BLaER1 (cell line): ENCODE data around the gene FGD5.

Experiments
- H3K27ac ChIP-seq: shearing (Covaris generic); formaldehyde crosslinking; 2 replicates; pipeline ENCODE4 v1.8.1; 2022
- H3K27me3 ChIP-seq: shearing (Covaris generic); formaldehyde crosslinking; 2 replicates; pipeline ENCODE4 v1.8.1; 2022
- H3K36me3 ChIP-seq: shearing (Covaris generic); formaldehyde crosslinking; 2 replicates; pipeline ENCODE4 v1.8.1; 2022
- H3K4me1 ChIP-seq: shearing (Covaris generic); formaldehyde crosslinking; 2 replicates; pipeline ENCODE4 v1.8.1; 2022
- H3K4me2 ChIP-seq: shearing (Covaris generic); formaldehyde crosslinking; 2 replicates; pipeline ENCODE4 v1.8.1; 2022
- H3K4me3 ChIP-seq: shearing (Covaris generic); formaldehyde crosslinking; 2 replicates; pipeline ENCODE4 v1.8.1; 2022
- H3K9ac ChIP-seq: shearing (Covaris generic); formaldehyde crosslinking; 2 replicates; pipeline ENCODE4 v1.8.1; 2022
- H3K9me3 ChIP-seq: shearing (Covaris generic); formaldehyde crosslinking; 2 replicates; pipeline ENCODE4 v1.8.1; 2022
- H4K20me1 ChIP-seq: shearing (Covaris generic); formaldehyde crosslinking; 2 replicates; pipeline ENCODE4 v1.8.1; 2022
- Cebpa-rat ChIP-seq: shearing (Covaris generic); IDR thresholded peaks from 2 replicates; pipeline ENCODE4 v1.8.1; 2022

FGD5 gene

GRCh38 chr3:14884665-14885064 lies 65.9 kb downstream of the FGD5 start:
- H3K4me2 ChIP-seq: peak overlapping the region; percentile 78
- TF ChIP-seq Cebpa-rat: no peak
- H3K4me3 ChIP-seq: no peak overlapping the region
- no peaks in the 10 kb centered on the region for H3K36me3 ChIP-seq
- no peaks in the 10 kb centered on the region for H4K20me1 ChIP-seq
- H3K9me3 ChIP-seq: no peaks in the 10 kb centered on the region
- H3K27ac ChIP-seq: 0 out of 2 replicates have a peak overlapping the region, but pooled peaks have one; percentile 32
- no peaks in the 10 kb centered on the region for H3K27me3 ChIP-seq
- H3K9ac ChIP-seq: no peak overlapping the region
- H3K4me1 ChIP-seq: peaks cover 79% of the 10 kb centered on the region

GRCh38 chr3:14885307-14885706 lies 66.5 kb downstream of the FGD5 start:
- no peak overlapping the region for H3K9ac ChIP-seq
- TF ChIP-seq Cebpa-rat: no peak

GRCh38 chr3:14886101-14886500 lies 67.3 kb downstream of the FGD5 start:
- H3K27ac ChIP-seq: no peak overlapping the region
- H3K9ac ChIP-seq: no peak overlapping the region
- no peaks in the 10 kb centered on the region for H3K27me3 ChIP-seq
- peak overlapping the region; percentile 78 for H3K4me2 ChIP-seq
- H4K20me1 ChIP-seq: no peaks in the 10 kb centered on the region
- no peaks in the 10 kb centered on the region for H3K9me3 ChIP-seq
- peaks cover 65% of the 10 kb centered on the region for H3K4me1 ChIP-seq
- TF ChIP-seq Cebpa-rat: no peak
- no peak overlapping the region for H3K4me3 ChIP-seq
- no peaks in the 10 kb centered on the region for H3K36me3 ChIP-seq

More at GRCh38 chr3:14885307-14885706, 66.5 kb downstream of the FGD5 start:
- Histone ChIP-seq H3K9me3 (no peaks in the 10 kb centered on the region), H3K36me3 (no peaks in the 10 kb centered on the region), H3K27ac (0 out of 2 replicates have a peak overlapping the region, but pooled peaks have one; percentile 32), H3K4me3 (no peak overlapping the region), H4K20me1 (no peaks in the 10 kb centered on the region), H3K4me2 (peak overlapping the region; percentile 78), H3K27me3 (no peaks in the 10 kb centered on the region), H3K4me1 (peaks cover 73% of the 10 kb centered on the region)

GRCh38 chr3:14889205-14889604 lies 70.4 kb downstream of the FGD5 start:
- no peak for TF ChIP-seq Cebpa-rat
- Histone ChIP-seq H3K4me2 (no peak overlapping the region), H4K20me1 (no peaks in the 10 kb centered on the region), H3K36me3 (no peaks in the 10 kb centered on the region), H3K4me1 (peaks cover 34% of the 10 kb centered on the region), H3K9ac (no peak overlapping the region), H3K27me3 (no peaks in the 10 kb centered on the region), H3K4me3 (no peak overlapping the region), H3K27ac (no peak overlapping the region), H3K9me3 (no peaks in the 10 kb centered on the region)

GRCh38 chr3:14889943-14890342 lies 71.2 kb downstream of the FGD5 start:
- Histone ChIP-seq H3K9me3 (no peaks in the 10 kb centered on the region), H3K27ac (no peak overlapping the region), H3K36me3 (no peaks in the 10 kb centered on the region), H3K27me3 (no peaks in the 10 kb centered on the region), H3K4me3 (no peak overlapping the region), H3K4me2 (no peak overlapping the region), H4K20me1 (no peaks in the 10 kb centered on the region), H3K4me1 (peaks cover 26% of the 10 kb centered on the region), H3K9ac (no peak overlapping the region)
- TF ChIP-seq Cebpa-rat: no peak

DNA sequence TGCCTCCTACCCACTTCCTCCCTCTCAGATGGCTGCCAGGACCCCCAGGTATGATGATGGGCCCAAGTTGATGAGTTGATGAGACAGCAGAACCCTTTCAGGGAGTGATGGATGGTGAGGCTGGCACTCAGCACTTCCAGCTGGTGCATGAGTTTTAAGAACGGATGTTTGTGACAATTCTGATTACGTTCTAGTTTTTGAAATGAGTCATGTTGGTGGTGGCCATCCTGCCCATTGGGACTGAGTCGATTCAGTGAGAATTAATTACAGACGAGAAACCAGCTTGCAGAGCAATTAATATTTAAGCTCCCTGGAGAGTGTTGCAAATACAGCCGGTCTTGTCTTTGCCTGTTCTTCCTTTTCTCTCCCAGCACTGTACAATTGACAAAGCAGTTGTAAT lies 71.7 kb downstream of the FGD5 start:
- Histone ChIP-seq H3K4me3 (no peak overlapping the region), H3K27ac (no peak overlapping the region), H3K9ac (no peak overlapping the region), H3K36me3 (no peaks in the 10 kb centered on the region), H4K20me1 (no peaks in the 10 kb centered on the region), H3K4me1 (peaks cover 21% of the 10 kb centered on the region), H3K27me3 (no peaks in the 10 kb centered on the region), H3K4me2 (no peak overlapping the region), H3K9me3 (no peaks in the 10 kb centered on the region)
- no peak for TF ChIP-seq Cebpa-rat

GRCh38 chr3:14891135-14892132 lies 72.7 kb downstream of the FGD5 start:
- Histone ChIP-seq H3K27me3 (no peaks in the 10 kb centered on the region), H3K36me3 (no peaks in the 10 kb centered on the region), H3K4me2 (no peak overlapping the region), H3K27ac (no peak overlapping the region), H3K9ac (no peak overlapping the region), H3K4me1 (peaks cover 11% of the 10 kb centered on the region), H3K9me3 (no peaks in the 10 kb centered on the region), H3K4me3 (no peak overlapping the region), H4K20me1 (no peaks in the 10 kb centered on the region)
- TF ChIP-seq Cebpa-rat: no peak

DNA sequence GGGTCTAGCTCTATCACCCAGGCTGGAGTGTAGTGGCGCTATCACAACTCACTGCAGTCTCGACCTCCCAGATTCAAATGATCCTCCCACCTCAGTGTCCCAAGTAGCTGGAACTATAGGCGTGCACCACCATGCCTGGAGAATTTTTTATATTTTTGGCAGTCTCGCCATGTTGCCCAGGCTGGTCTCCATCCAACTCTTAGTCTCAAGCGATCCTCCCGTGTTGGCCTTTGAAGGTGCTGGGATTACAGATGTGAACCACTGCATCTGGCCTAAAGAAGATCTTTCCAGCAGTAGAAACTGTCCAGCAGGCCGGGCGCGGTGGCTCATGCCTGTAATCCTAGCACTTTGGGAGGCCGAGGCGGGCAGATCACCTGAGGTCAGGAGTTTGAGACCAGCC lies 73.5 kb downstream of the FGD5 start:
- Histone ChIP-seq H3K9ac (no peak overlapping the region), H3K9me3 (no peaks in the 10 kb centered on the region), H3K4me1 (peaks cover 4% of the 10 kb centered on the region; the same call in 1 of the 2 replicates), H3K4me3 (no peak overlapping the region), H3K36me3 (no peaks in the 10 kb centered on the region), H4K20me1 (no peaks in the 10 kb centered on the region), H3K4me2 (no peak overlapping the region), H3K27ac (no peak overlapping the region), H3K27me3 (no peaks in the 10 kb centered on the region)
- TF ChIP-seq Cebpa-rat: no peak

- Histone ChIP-seq H3K27me3 (no peaks in the 10 kb centered on the region), H3K27ac (no peak overlapping the region), H3K4me1 (no peaks in the 10 kb centered on the region), H3K36me3 (no peaks in the 10 kb centered on the region), H3K9ac (no peak overlapping the region), H3K9me3 (no peaks in the 10 kb centered on the region), H4K20me1 (no peaks in the 10 kb centered on the region), H3K4me3 (no peak overlapping the region), H3K4me2 (no peak overlapping the region)
- TF ChIP-seq Cebpa-rat: no peak
Measured at GRCh38 chr3:14894085-14894484, 75.3 kb downstream of the FGD5 start.

DNA sequence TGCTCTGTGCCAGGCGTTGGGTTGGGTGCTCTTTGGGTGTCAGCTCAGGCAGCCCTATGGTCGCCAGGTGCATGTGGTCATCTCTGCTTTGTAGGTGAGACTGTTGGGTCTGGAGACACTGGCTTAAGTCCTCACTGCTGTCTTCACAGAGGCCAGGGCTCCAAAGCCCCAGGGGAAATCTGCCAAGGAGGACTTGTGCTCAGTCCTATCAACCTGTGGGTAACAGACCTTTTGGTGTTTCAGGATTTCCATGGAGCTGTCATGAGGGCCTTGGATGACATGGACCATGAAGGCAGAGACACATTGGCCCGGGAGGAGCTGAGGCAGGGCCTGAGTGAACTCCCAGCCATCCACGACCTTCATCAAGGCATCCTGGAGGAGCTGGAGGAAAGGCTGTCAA lies 78.5 kb downstream of the FGD5 start:
- no peaks in the 10 kb centered on the region for H4K20me1 ChIP-seq
- H3K4me1 ChIP-seq: no peaks in the 10 kb centered on the region
- H3K4me3 ChIP-seq: no peak overlapping the region
- H3K9me3 ChIP-seq: no peaks in the 10 kb centered on the region
- no peak overlapping the region for H3K4me2 ChIP-seq
- TF ChIP-seq Cebpa-rat: no peak
- H3K27me3 ChIP-seq: no peaks in the 10 kb centered on the region
- no peak overlapping the region for H3K27ac ChIP-seq
- no peaks in the 10 kb centered on the region for H3K36me3 ChIP-seq
- no peak overlapping the region for H3K9ac ChIP-seq
